HCT116 (cell line): ENCODE results near the gene THOC6. TPM values are rescaled to one million over a fixed set of nuclear protein-coding genes. Genes with fewer than 3 reads are reported as not detected.

Experiments
- ATAC-seq: fragments of 200-7000 bp; cut with Tn5 transposase; 2 replicates; pipeline ENCODE4 v1.9.1; 2020; ENCODE audit warnings: mild to moderate bottlenecking, moderate library complexity
- BruUV-seq: library from RNA; stranded (reverse); fragments of 400-500 nt; replicated peaks from 2 replicates; lab custom pipeline; 2021; lab: Mats Ljungman, UMichigan
- CTCF ChIA-PET: fragments of 300-600 bp; sonication (Branson Sonifier 250); formaldehyde crosslinking; loops from one replicate; lab custom pipeline; 2021; ENCODE audit warnings: antibody characterized with exemption; lab: Charles Lee
- POLR2A ChIA-PET: fragments of 300-600, 350-600 bp; sonication (Branson Sonifier 250); formaldehyde crosslinking; loops from one replicate; lab custom pipeline; 2021; ENCODE audit warnings: antibody characterized with exemption; lab: Charles Lee
- RAD21 ChIA-PET, 2 experiments: fragments of 300-600 bp; sonication (Branson Sonifier 250); formaldehyde crosslinking; loops; one replicate each; lab custom pipeline; 2023; ENCODE audit warnings: low total read pairs in 2 of 2; ENCODE audit not compliant: uncharacterized antibody in 2 of 2, unreplicated experiment in 2 of 2, low non-redundant PET in 1 of 2; lab: Charles Lee
- DNase-seq: peaks from one replicate; pipeline ENCODE4 v3.0.0-alpha.2; 2010; ENCODE audit warnings: low read depth, low spot score
- H2AFZ ChIP-seq: fragments of 200-600 bp; shearing (Covaris generic), sonication (generic); 2 replicates; pipeline ENCODE4 v1.6.1; 2017; ENCODE audit warnings: low read depth, mixed run types, mixed read lengths, antibody characterized with exemption, low read length; ENCODE audit not compliant: poor library complexity, severe bottlenecking
- H3K27ac ChIP-seq: 2 replicates; pipeline ENCODE4 v1.5.1; 2012; ENCODE audit warnings: low read depth, low read length
- H3K27me3 ChIP-seq: fragments of 200-600 bp; sonication (generic); 2 replicates; pipeline ENCODE4 v1.6.1; 2016; ENCODE audit warnings: mixed run types, low read length, mixed read lengths; ENCODE audit not compliant: insufficient read depth
- H3K36me3 ChIP-seq, 2 experiments: fragments of 200-500 bp in 1 of 2; fragments of 200-600 bp in 1 of 2; sonication (Bioruptor generic) in 1 of 2; sonication (generic) in 1 of 2; 2 replicates each; pipeline versions ENCODE4 v1.5.1 to v1.6.1; 2014 to 2016; ENCODE audit warnings: low read length in 2 of 2, inconsistent platforms in 1 of 2, mixed read lengths in 1 of 2, mixed run types in 1 of 2; ENCODE audit not compliant: insufficient read depth in 2 of 2, control insufficient read depth in 1 of 2
- H3K4me1 ChIP-seq, 2 experiments: fragments of 200-600 bp in 1 of 2; sonication (generic) in 1 of 2; 2 replicates each; pipeline versions ENCODE4 v1.5.1 to v1.6.1; 2012 to 2017; ENCODE audit warnings: low read length in 2 of 2, inconsistent platforms in 1 of 2, mild to moderate bottlenecking in 1 of 2, mixed read lengths in 1 of 2, mixed run types in 1 of 2, moderate library complexity in 1 of 2; ENCODE audit not compliant: insufficient read depth in 2 of 2, control insufficient read depth in 1 of 2
- H3K4me2 ChIP-seq: fragments of 200-600 bp; sonication (generic); 2 replicates; pipeline ENCODE4 v1.6.1; 2017; ENCODE audit warnings: mixed run types, low read length, mixed read lengths
- H3K4me3 ChIP-seq, 2 experiments: fragments of 200-600 bp in 1 of 2; sonication (generic) in 1 of 2; replicated peaks in 1 of 2; 2 replicates each; pipeline ENCODE4 v1.5.1; 2011 to 2016; ENCODE audit warnings: low read length in 2 of 2, control low read depth in 1 of 2, low read depth in 1 of 2, mild to moderate bottlenecking in 1 of 2, mixed read lengths in 1 of 2, mixed run types in 1 of 2
- H3K79me2 ChIP-seq: fragments of 200-600 bp; sonication (generic); 2 replicates; pipeline ENCODE4 v1.6.1; 2017; ENCODE audit warnings: mild to moderate bottlenecking, mixed run types, low read length, moderate library complexity, mixed read lengths; ENCODE audit not compliant: insufficient read depth
- H3K9ac ChIP-seq: fragments of 200-600 bp; sonication (generic); 2 replicates; pipeline ENCODE4 v1.6.1; 2016; ENCODE audit warnings: low read length, mixed read lengths
- H3K9me2 ChIP-seq: fragments of 200-600 bp; sonication (generic), shearing (Covaris generic); 2 replicates; pipeline ENCODE4 v1.6.1; 2017; ENCODE audit warnings: mixed run types, mild to moderate bottlenecking, moderate library complexity; ENCODE audit not compliant: insufficient read depth
- H3K9me3 ChIP-seq, 2 experiments: fragments of 200-500 bp in 1 of 2; fragments of 200-600 bp in 1 of 2; sonication (Bioruptor generic) in 1 of 2; sonication (generic) in 1 of 2; 2 replicates each; pipeline ENCODE4 v1.6.1; 2014 to 2017; ENCODE audit warnings: low read length in 2 of 2, mixed read lengths in 2 of 2, inconsistent platforms in 1 of 2, low read depth in 1 of 2, mild to moderate bottlenecking in 1 of 2, mixed run types in 1 of 2, moderate library complexity in 1 of 2; ENCODE audit not compliant: control insufficient read depth in 1 of 2, insufficient read depth in 1 of 2
- H4K20me1 ChIP-seq: fragments of 200-600 bp; sonication (generic), shearing (Covaris generic); 2 replicates; pipeline ENCODE4 v1.6.1; 2017; ENCODE audit warnings: mixed run types, mild to moderate bottlenecking, moderate library complexity; ENCODE audit not compliant: insufficient read depth
- CBX3 ChIP-seq: IDR thresholded peaks from 2 replicates; pipeline ENCODE4 v1.6.1; 2012; ENCODE audit warnings: low read depth
- EGR1 ChIP-seq: IDR thresholded peaks from 2 replicates; pipeline ENCODE4 v1.6.1; 2012; ENCODE audit warnings: low read depth
- EZH2 ChIP-seq: fragments of 200-600 bp; sonication (generic); IDR thresholded peaks from 2 replicates; pipeline ENCODE4 v1.6.1; 2017; ENCODE audit warnings: antibody characterized with exemption, mixed run types
- EZH2phosphoT487 ChIP-seq: fragments of 200-600 bp; IDR thresholded peaks from 2 replicates; pipeline ENCODE4 v1.6.1; 2018; ENCODE audit warnings: antibody characterized with exemption, borderline replicate concordance
- FOSL1 ChIP-seq: IDR thresholded peaks from 2 replicates; pipeline ENCODE4 v1.6.1; 2012; ENCODE audit warnings: low read depth
- JUND ChIP-seq: IDR thresholded peaks from 2 replicates; pipeline ENCODE4 v1.6.1; 2012
- POLR2AphosphoS5 ChIP-seq: IDR thresholded peaks from 2 replicates; pipeline ENCODE4 v1.6.1; 2011; ENCODE audit warnings: mild to moderate bottlenecking, low read depth, low read length, moderate library complexity
- RAD21 ChIP-seq: IDR thresholded peaks from 2 replicates; pipeline ENCODE4 v1.6.1; 2012; ENCODE audit warnings: low read depth, mild to moderate bottlenecking
- SIN3A ChIP-seq: IDR thresholded peaks from 2 replicates; pipeline ENCODE4 v1.6.1; 2012; ENCODE audit warnings: low read depth
- SP1 ChIP-seq: IDR thresholded peaks from 2 replicates; pipeline ENCODE4 v1.6.1; 2012; ENCODE audit warnings: low read depth
- SRF ChIP-seq: IDR thresholded peaks from 2 replicates; pipeline ENCODE4 v1.6.1; 2012; ENCODE audit warnings: low read depth
- TCF7L2 ChIP-seq: IDR thresholded peaks from 2 replicates; pipeline ENCODE4 v1.7.0; 2011; ENCODE audit warnings: borderline replicate concordance, inconsistent platforms; ENCODE audit not compliant: insufficient read depth, insufficient read length; ENCODE audit errors: extremely low read depth
- ZNF274 ChIP-seq: fragments of 200-500 bp; sonication (Bioruptor generic); IDR thresholded peaks from 2 replicates; pipeline ENCODE4 v1.6.1; 2014; ENCODE audit warnings: mild to moderate bottlenecking, low read depth, low read length, inconsistent platforms
- intact Hi-C: fragments of 100-400 bp; cut with micrococcal nuclease; formaldehyde crosslinking; loops from 2 replicates; pipeline ENCODE4 v1.10.0; 2022
- total RNA-seq: library from RNA; stranded (reverse); gene quantifications from one replicate; pipeline ENCODE4 v1.2.1, GENCODE V29; 2021; ENCODE audit not compliant: unreplicated experiment
- TF ChIP-seq, protein P1 (sequence below): IDR thresholded peaks from 2 replicates; pipeline ENCODE4 v1.6.1; 2012
- TF ChIP-seq, protein P2 (sequence below): IDR thresholded peaks from 2 replicates; pipeline ENCODE4 v1.6.1; 2011; ENCODE audit warnings: mild to moderate bottlenecking, low read length, moderate library complexity; ENCODE audit not compliant: insufficient replicate concordance; ENCODE audit errors: extremely low read depth

THOC6 gene
- total RNA-seq, 1 experiment from 2014 or later: 62.9 TPM

DNA sequence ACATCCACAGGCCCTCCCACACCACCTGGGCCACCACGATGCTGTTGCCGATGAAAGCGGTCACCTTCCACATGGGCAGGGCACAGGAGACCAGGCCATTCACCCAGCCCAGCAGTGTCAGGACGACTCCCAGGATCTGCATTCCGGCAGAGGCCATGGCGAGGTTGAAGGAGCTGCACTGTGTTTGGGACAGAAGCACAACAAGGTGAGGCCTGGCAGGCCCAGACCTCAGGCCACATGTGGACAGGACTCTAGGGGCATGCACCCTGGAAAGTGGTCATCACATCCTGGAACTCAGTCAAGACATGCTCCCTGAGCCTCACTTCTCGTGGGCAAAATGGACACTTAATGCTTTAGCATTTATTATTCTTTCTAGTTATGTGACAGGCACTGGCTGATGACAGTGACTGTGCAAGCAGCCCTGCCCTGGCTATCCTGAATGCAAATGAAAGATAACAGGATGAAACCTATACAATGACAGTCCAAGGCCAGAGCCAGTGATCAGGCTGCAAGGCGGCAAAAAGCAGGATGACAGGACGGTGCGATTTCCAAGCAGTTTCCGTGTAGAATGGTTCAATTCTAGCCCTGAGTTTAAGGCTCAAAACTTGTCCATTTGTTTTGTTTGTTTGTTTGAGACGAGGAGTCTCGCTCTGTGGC lies 7.8 kb upstream of the THOC6 start:
- no peaks in the 10 kb centered on the region for H4K20me1 ChIP-seq
- no TSS peak for BruUV-seq
- H3K36me3 ChIP-seq: no peaks in the 10 kb centered on the region; a peak in 1 of 4 replicates
- no peaks in the 10 kb centered on the region for H3K9me2 ChIP-seq
- no peak overlapping the region for H3K4me2 ChIP-seq
- intact Hi-C loops: no loop called here
- RAD21 ChIA-PET: no interaction called here
- no peak overlapping the region for H3K9ac ChIP-seq
- no peak overlapping the region for H3K4me3 ChIP-seq
- TF ChIP-seq ZNF274 (no peak), SIN3A (no peak), EZH2phosphoT487 (no peak), RAD21 (no peak), SRF (no peak), EGR1 (no peak), CBX3 (no peak), JUND (no peak), FOSL1 (no peak), TCF7L2 (no peak), EZH2 (no peak), SP1 (no peak), POLR2AphosphoS5 (no peak)
- TF ChIP-seq, protein P1, sequence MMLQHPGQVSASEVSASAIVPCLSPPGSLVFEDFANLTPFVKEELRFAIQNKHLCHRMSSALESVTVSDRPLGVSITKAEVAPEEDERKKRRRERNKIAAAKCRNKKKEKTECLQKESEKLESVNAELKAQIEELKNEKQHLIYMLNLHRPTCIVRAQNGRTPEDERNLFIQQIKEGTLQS: no peak
- TF ChIP-seq, protein P2, sequence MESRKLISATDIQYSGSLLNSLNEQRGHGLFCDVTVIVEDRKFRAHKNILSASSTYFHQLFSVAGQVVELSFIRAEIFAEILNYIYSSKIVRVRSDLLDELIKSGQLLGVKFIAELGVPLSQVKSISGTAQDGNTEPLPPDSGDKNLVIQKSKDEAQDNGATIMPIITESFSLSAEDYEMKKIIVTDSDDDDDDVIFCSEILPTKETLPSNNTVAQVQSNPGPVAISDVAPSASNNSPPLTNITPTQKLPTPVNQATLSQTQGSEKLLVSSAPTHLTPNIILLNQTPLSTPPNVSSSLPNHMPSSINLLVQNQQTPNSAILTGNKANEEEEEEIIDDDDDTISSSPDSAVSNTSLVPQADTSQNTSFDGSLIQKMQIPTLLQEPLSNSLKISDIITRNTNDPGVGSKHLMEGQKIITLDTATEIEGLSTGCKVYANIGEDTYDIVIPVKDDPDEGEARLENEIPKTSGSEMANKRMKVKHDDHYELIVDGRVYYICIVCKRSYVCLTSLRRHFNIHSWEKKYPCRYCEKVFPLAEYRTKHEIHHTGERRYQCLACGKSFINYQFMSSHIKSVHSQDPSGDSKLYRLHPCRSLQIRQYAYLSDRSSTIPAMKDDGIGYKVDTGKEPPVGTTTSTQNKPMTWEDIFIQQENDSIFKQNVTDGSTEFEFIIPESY: no peak
- H3K27me3 ChIP-seq: no peaks in the 10 kb centered on the region
- peaks cover 39 to 73% of the 10 kb centered on the region in 2 experiments for H3K4me1 ChIP-seq
- no peak overlapping the region for H3K27ac ChIP-seq
- H2AFZ ChIP-seq: no peak overlapping the region
- no peak for DNase-seq
- ATAC-seq: no peak
- H3K9me3 ChIP-seq: no peaks in the 10 kb centered on the region
- CTCF ChIA-PET: no interaction called here
- POLR2A ChIA-PET: no interaction called here
- peaks cover 6% of the 10 kb centered on the region; the same call in 1 of the 2 replicates for H3K79me2 ChIP-seq
